Measurements from ENCODE around the gene SERPINA3.

Gene SERPINA3

GRCh38 chr14:94663538-94663937 lies 51.3 kb downstream of the SERPINA3 start:
- no peak for TF ChIP-seq CTCF (IDR thresholded peaks at IDR 0.05; ENCODE audit: control insufficient read depth, extremely low read depth, insufficient read depth)
- no peak for DNase-seq (ENCODE audit: low read depth)
- H3K4me3 ChIP-seq (ENCODE audit: low read depth, low read length): no peak overlapping the region

GRCh38 chr14:94663965-94664704 lies 51.9 kb downstream of the SERPINA3 start:
- no peak for TF ChIP-seq CTCF (IDR thresholded peaks at IDR 0.05; ENCODE audit: control insufficient read depth, extremely low read depth, insufficient read depth)
- no peak overlapping the region for H3K4me3 ChIP-seq (ENCODE audit: low read depth, low read length)
- no peak for DNase-seq (ENCODE audit: low read depth)

- no peak overlapping the region for H3K4me3 ChIP-seq (ENCODE audit: low read depth, low read length)
- no peak for DNase-seq (ENCODE audit: low read depth)
- no peak for TF ChIP-seq CTCF (IDR thresholded peaks at IDR 0.05; ENCODE audit: control insufficient read depth, extremely low read depth, insufficient read depth)
Observed at GRCh38 chr14:94665121-94665520, 52.9 kb downstream of the SERPINA3 start.

- TF ChIP-seq CTCF (IDR thresholded peaks at IDR 0.05; ENCODE audit: control insufficient read depth, extremely low read depth, insufficient read depth): no peak
- no peak for DNase-seq (ENCODE audit: low read depth)
- no peak overlapping the region for H3K4me3 ChIP-seq (ENCODE audit: low read depth, low read length)
Observed at GRCh38 chr14:94665544-94665943, 53.4 kb downstream of the SERPINA3 start.

GRCh38 chr14:94670692-94671285 lies 58.6 kb downstream of the SERPINA3 start:
- TF ChIP-seq CTCF (IDR thresholded peaks at IDR 0.05; ENCODE audit: control insufficient read depth, extremely low read depth, insufficient read depth): no peak
- no peak for DNase-seq (ENCODE audit: low read depth)
- no peak overlapping the region for H3K4me3 ChIP-seq (ENCODE audit: low read depth, low read length)

- DNase-seq (ENCODE audit: low read depth): no peak
- peak; percentile 32 for TF ChIP-seq CTCF (IDR thresholded peaks at IDR 0.05; ENCODE audit: control insufficient read depth, extremely low read depth, insufficient read depth)
- H3K4me3 ChIP-seq (ENCODE audit: low read depth, low read length): no peak overlapping the region
Observed at GRCh38 chr14:94671870-94672444, 59.8 kb downstream of the SERPINA3 start.

Measured in LNCaP clone FGC (cell line).